ENCODE data around the gene ARF1.

The ARF1 gene

DNA sequence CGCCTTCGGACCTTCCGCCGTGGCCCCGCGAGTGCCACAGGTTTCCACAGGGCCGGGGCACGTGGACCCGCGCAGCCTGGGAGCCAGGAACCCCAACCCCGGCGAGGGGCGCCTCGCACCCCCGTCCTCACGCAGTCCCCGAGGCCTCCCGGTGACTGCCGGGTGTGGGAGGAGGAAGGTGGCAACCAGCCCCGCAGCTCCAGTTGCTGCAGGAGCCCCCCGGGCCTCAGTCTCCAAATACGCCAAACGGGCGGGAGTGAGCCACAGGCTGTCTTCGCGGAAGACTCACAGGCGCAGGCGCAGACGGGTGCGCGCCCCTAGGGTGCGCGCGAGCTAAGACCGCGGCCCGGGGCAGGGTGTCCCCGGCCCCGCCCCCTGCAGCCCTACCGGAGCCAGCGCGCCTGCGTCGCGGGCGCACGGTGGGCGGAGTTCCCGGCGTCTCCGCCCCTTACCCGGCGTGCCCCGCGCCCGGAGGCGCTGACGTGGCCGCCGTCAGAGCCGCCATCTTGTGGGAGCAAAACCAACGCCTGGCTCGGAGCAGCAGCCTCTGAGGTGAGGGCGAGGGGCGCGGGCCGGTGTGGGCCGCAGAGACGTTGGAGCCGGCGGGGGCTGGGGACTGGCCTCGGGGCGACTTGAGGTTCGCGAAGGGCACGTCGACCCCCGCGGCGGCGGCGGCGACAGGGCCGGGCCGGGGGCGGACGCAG is at the start of gene ARF1:
Gene ARF1, plus strand, starts transcription at position 495 of the 704 bp plus-strand sequence. CDS start 14,407 bp downstream, outside the sequence.
- DNase-seq: peak; percentile 96

DNA sequence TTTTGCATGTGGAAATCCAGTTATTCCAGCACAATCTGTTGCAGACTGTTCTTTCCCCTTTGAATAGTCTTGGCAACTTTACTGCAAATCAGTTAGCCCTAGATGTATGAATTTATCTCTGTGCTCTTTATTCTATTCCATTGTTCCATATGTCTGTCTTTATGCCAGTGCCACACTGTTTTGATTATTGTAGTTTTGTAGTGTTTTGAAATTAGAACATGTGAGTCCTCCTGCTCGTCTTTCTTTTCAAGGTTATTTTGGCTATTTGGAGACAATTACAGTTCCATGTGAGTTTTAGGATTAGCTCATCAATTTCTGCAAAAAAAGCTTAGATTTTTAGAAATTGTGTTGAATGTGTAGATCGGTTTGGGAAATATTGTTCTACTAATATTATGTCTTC is 49.1 kb upstream of the ARF1 start:
- DNase-seq: no peak

- no peak for DNase-seq
Measured at GRCh38 chr1:228034954-228035837, 47.3 kb upstream of the ARF1 start.

DNA sequence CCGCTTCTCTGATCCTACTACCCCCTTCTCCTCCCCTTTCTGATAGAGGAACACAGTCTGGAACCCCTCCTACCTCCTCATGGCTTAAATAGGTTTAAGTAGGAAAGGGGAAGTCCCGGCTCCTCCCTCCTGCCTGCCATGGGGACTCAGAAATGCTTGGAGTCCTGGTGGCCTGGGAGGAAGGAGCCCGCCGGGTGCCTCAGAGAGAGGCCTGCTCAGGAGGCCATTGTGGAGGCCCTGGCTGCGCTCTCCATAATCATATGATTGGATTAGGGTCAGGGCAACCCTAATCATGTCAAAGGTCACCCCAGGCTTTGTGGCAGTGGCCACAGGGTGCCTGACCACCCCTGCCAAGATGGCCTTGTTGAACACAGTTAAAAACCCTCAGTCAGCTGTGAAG is 46.7 kb upstream of the ARF1 start:
- no peak for DNase-seq

GRCh38 chr1:228036701-228037231 is 45.7 kb upstream of the ARF1 start:
- no peak for DNase-seq

- DNase-seq: peak; percentile 53
Measured at GRCh38 chr1:228037401-228038386, 44.8 kb upstream of the ARF1 start.

DNA sequence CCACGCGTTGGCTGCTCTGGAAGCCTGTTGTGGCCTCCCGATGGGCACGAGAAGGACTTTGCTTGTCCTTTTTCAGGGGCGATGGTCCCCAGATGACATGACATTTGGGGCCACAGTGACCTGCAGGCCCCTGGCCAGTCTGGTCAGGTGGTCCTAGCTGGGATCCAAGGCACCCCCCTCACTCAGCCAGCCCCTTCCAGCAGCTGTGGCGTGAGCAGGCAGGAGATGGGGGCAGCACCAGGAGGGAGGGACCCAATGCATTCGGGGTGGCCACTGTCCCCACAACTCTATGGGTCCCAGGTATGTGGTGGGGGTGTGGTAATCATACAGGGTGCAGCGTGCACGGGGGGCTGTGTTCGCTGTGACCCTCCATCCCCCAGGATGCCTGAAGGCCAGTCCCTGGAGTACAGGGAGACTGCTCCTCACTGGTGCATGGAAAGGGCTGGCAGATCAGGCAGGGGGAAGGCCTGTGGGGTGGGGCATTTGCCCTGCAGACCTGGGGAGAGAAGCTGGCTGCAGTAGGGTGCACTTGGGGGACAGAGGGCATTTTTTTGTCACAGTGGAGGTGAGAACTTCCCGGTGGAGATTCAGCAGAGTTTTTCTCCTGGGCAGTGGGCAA is 44.0 kb upstream of the ARF1 start:
- DNase-seq: no peak

- DNase-seq: no peak
Measured at GRCh38 chr1:228039006-228039903, 43.3 kb upstream of the ARF1 start.

GRCh38 chr1:228039986-228040385 is 42.5 kb upstream of the ARF1 start:
- no peak for DNase-seq

GRCh38 chr1:228041316-228041715 is 41.2 kb upstream of the ARF1 start:
- DNase-seq: no peak

DNA sequence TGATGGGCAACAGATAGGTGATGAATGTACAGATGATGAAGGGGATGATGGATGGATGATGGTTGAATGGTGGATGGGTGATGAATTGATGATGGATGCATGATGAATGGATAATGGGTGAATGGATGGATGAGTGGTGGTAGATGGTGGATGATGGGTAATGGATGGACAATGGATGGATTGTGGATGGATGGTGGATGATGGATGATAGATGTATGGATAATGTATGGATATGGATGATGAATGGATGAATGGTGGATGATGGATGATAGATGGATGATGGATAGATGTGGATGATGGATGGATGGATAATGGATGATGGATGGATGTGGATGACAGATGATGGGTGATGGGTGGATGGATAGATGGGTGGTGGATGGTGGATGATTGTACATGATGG is 40.0 kb upstream of the ARF1 start:
- no peak for DNase-seq

GRCh38 chr1:228043281-228043848 is 39.1 kb upstream of the ARF1 start:
- no peak for DNase-seq

GRCh38 chr1:228044961-228045360 is 37.5 kb upstream of the ARF1 start:
- DNase-seq: no peak

DNA sequence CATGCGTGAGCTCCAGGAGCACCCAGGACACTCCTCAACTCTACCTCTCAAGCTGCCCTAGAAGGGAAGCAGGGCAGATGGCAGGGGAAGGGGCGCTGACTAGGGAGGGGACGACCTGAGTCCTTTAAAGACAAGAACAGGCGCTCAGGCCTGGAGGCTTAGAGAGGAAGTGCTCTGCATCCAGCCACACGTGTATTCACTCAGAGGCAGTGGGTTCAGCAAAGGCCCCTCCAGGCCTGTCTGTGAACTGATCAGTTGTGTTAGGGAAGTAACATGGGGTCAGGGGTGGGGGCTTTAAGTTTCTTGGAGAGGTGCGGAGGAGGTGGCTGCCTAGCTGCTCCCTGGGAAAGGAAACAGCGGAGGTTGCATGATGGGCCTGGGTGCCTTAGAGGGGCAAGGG is 37.1 kb upstream of the ARF1 start:
- no peak for DNase-seq

- DNase-seq: no peak
Measured at GRCh38 chr1:228045871-228046270, 36.6 kb upstream of the ARF1 start.

DNA sequence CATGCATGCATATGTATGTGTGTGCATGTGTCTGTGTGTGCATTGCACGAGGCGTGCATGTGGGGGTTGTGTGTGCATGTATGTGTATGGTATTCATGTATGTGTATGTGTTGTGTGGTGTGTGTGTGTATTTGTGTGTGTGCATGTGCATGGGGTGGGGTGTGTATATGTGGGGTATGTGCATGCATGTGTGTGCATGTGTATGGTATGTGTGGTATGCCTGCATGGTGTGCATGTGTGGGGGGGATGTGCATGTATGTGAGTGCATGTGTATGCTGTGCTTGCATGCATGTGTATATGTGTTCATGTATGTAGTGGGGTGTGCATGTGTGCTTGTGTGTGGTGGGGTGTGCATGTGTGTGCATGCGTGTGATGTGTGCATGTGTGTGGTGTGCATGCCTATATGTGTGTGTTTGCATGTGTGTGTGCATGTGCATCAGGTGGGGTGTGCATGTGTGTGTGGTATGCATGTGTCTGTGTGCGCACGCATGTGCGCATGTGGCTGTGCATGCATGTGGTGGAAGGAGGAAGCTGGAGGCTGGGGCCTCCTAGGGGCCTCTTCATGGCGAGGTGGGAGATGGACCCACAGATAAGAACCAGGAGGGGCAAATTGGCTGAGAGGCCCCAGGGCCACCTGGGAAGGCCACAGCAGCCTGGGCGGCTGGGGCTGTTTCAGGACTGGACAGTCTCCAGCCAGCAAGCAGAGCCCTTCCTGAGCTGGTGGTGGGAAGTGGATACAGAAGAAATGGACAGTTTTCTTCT is 35.9 kb upstream of the ARF1 start:
- DNase-seq: no peak

- no peak for DNase-seq
Measured at GRCh38 chr1:228047183-228047466, 35.4 kb upstream of the ARF1 start.

DNA sequence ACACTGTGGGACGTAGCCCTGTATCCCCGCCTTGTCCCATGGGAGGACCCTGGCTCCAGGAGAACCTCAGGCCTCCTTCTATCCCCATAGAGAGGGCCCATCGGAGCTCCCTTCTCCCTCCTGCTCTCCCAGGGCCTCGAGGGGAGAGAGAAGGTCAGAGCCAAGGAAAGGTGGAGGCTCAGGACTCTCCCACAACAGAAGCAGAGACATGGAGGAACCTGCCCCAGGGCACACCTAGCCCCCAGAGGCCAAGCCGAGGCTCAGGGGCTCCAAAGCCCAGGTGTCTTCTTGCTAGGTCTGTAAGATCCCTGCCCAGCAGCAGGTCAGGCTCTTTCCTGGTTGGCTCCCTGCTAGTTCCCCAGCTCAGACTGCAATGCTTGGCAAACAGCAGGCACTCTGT is 34.4 kb upstream of the ARF1 start:
- no peak for DNase-seq

DNA sequence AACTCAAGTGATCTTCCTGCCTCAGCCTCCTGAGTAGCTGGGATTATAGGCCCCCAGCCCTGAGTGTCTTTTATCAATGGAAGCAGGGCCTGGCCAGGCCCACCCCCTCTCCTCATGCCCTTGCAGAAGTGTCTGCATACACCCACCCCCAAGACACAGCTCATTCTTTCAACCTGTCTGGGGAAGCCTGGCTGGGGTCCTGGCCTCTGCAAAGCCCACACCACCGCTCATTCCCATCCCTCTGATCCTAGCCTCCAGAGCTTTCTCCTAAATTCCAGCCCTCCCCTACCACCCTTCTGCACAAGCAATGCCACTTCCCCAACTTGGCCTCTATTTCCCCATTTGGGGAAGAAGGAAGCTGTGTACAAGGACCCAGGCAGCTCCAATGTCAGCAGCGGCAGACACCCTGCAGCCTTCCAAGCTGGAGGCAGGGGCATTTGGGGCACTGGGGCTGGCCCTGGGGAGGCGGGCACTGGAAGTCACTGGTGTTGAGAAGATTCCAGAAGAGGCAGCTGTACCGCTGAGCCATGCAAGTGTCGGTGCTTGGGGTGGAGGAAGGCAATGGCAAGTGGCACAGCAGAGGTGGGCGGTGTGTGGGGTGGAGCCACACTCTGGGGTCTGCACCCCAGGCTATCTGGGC is 33.7 kb upstream of the ARF1 start:
- DNase-seq: no peak

Measured in activated CD4-positive, alpha-beta T cell treated with anti-CD3 and anti-CD28 coated beads, Interleukin-10, Interleukin-2, amounts not matched to agents 100 ng/mL and 50 ng/mL, durations not matched to agents 16 hours and 8 hours (primary cell).